ENCODE data around the gene ADAMTSL2.

ADAMTSL2 gene

GRCh38 chr9:133576875-133577736, 42.6 kb downstream of the ADAMTSL2 start:
- no peak for DNase-seq

DNA sequence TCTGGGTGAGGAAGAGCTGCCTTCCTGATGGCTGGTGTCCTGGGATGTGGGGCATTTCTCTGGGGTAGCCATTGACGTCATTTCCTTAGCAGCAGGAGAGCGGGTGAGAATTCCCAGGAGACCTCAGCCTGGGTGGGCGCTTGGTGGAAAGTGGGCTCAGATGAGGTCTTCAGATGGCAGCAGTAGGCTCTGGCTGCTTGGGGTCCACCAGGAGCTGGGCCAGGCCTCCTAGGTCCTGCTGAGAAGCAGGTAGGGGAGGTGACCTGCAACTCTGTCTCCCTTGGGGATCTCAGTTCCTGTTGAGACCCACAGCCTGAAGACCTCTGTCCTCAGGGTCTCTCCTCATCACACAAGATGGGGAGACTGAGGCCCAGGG, 43.2 kb downstream of the ADAMTSL2 start:
- DNase-seq, result no peak

DNA sequence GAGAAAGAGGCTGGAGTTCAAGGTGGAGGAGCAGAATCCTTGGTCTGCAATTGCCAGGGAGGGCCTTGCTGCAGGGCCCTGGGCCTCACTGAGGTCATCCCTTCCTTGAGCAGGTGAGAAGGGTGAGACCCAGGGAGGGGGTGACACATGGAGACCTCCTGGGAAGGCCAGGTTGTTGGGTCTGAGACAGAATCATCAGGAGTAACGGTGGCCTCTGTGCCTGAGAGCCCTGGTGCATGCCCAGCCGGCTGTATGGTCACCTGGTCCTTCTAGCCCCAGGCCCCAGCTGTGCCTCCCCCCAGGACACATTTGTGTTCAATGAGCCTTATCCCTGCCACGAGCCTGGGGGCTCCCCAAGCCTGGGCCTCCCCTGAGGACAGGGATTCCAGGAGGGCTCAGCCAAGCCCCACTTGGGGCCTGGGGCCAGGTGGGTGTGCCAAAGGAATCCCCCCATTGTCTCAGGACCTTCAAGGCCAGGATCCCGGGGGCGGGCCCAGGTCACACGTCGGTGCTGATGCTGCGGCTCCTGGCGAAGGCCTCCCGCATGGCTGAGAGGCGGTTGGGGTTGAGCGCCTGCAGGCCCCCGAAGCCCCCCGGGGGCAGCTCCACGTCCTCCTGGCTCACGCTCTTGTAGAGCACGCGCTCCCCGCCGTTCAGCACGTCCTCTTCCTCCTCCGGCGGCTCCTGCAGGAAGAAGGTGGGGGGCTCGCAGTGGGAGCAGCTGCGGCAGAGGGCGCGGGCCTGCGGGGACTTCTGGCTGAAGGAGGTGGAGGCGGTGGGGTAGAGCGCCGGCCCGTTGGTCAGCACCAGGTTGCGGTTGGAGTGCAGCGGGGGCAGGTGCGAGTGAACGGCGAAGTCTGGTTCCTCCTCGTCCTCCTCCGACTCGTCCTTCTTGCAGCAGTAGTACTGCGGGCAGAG, 44.3 kb downstream of the ADAMTSL2 start:
- DNase-seq, result no peak

- DNase-seq, result no peak
Measured at GRCh38 chr9:133579601-133580418, 45.3 kb downstream of the ADAMTSL2 start.

DNA sequence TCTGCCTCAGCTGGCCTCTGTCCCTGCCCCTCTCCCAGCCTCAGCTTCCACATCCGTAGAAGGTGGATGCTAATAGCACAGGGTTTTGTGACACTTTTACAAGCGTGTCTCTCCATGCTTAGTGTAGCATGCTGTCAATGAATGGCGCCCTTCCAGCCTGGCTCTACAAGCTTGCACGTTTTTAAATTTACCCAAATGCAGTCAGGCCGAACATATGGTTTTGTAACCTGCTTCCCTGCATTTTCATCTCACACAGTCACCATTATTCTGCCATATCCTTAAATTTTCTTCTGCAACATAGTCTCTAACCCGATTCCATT, 45.9 kb downstream of the ADAMTSL2 start:
- no peak for DNase-seq

GRCh38 chr9:133581011-133581410, 46.5 kb downstream of the ADAMTSL2 start:
- DNase-seq, result no peak

- DNase-seq, result no peak
Measured at GRCh38 chr9:133581513-133582343, 47.2 kb downstream of the ADAMTSL2 start.

DNA sequence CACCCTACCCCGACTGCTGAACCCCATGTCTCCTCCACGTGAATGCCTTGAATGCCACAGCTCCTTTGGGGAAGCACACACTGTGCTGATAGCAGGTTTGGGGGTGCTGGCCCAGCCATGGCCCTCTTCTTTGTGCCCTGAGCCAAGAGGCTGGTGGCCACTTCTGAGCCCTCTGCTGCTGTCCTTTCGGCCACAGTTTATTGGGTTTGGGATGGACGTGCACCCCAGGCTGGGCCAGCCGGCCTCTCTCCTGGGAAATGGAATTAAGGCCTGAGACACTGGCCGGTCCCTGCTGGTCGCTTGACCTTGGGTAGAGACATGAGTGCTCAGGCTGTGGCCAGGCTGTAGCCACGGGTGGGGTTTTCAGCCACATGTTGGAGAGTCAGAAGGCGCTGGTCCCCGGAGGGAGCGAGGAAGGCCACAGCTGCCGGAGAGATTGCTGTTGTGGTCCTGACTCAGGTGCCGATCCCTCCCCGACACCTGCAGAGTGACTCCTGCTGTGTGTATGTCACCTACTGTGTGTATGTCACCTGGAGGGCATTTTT, 48.1 kb downstream of the ADAMTSL2 start:
- DNase-seq, result no peak

DNA sequence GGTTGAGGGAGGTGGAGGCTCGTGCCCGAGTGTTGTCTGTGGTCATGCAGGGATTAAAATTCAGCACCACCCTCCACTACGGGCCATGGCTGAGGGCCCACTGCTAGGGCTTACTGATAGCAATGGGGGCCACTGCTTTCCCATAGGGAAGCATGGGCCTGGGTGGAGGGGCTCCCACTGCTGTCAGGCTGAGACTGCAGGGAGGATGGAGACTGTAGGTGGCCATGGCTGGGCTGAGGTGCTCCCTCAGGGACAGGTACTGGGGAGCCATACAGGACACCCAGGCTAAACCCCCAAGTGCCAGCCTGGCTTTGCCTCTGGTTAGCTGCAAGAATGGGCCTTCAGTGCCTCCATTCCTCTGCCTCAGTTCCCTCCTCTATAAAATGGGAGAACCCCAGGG, 48.6 kb downstream of the ADAMTSL2 start:
- no peak for DNase-seq

- no peak for DNase-seq
Measured at GRCh38 chr9:133583586-133583985, 49.1 kb downstream of the ADAMTSL2 start.

- DNase-seq, result no peak
Measured at GRCh38 chr9:133584167-133584558, 49.7 kb downstream of the ADAMTSL2 start.

GRCh38 chr9:133584559-133585476, 50.3 kb downstream of the ADAMTSL2 start:
- DNase-seq, result no peak

DNA sequence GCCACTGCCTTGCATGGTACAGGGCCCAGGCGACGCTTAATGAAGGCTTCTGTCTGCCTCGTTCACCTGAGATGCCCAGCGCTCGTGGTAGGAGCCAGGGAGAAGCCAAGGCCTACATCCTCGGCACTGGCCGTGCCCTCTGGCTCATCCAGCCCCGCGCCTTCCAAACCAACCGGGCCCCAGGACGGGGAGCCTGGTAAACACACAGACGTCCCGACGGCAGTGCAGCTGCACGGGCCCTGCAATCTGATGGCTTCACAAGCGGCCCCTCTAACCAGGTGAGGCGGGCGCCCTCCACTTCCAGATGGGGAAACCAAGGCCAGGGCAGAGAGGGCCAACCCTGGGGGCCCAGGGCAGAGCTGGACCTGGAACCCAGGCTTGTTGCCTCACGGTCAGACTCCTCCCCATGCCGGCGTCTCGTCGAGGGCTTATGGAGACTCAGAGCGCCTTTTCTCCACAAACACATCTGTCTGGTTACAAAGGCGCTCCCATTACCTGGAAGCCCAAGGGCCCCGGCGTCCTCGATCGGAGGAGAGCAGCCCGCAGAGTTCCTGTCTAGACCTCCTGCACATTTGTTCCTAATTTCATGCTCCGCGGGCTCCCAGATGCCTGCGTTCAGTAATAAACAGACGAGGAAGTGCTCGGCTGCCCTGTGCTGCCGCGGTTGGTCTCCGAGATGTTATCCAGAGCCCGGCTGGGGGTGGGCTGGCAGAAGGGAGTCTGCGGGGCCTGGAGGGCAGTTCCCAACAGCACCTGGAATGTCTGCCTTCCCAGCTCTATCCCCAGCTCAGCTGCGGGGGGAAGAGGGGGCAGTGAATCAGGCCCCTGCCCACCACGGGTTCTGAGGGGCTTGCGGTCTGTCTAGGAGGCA, 51.2 kb downstream of the ADAMTSL2 start:
- no peak for DNase-seq

DNA sequence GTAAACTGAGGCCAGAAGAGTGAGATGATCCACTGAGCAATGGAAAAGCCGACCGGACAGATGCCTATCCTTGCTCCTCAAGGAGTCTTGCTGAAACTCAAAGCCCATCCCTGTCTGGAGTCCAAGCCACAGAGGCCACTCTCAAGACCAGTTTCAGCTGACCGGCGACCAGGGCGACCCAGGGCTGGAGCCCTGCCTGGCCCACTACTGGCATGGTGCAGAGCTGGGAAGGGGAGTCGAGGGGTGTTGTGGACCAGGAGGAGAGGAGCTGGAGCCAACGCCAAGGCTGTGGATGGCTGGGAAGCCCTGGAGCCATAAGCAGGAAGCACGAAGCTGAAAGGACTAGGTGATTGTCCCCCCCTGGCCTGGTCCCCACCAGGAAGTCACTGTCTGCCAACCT, 52.5 kb downstream of the ADAMTSL2 start:
- no peak for DNase-seq

DNA sequence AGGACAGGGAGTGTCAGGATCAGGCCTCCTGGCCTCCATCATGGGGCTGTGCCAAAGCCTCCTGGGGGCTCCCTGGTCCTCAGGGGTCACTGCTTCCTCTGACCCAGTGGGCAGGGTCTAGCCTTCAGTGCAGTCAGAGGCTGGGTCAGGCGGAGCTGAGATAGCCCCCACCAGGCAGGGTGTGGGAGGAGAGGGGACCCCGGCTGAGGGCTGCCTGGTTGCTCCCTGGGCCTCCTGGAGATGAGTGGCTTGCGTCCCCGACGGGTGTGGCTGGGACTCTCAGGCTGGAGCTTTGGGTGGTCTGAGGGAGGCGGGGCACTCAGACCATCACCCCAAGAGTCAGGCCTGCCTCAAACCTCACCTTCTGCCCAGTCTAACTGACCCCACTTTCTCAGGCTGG, 53.0 kb downstream of the ADAMTSL2 start:
- DNase-seq, result no peak

GRCh38 chr9:133589454-133590227, 55.1 kb downstream of the ADAMTSL2 start:
- DNase-seq, result no peak

GRCh38 chr9:133590231-133590855, 55.8 kb downstream of the ADAMTSL2 start:
- DNase-seq, result no peak

DNA sequence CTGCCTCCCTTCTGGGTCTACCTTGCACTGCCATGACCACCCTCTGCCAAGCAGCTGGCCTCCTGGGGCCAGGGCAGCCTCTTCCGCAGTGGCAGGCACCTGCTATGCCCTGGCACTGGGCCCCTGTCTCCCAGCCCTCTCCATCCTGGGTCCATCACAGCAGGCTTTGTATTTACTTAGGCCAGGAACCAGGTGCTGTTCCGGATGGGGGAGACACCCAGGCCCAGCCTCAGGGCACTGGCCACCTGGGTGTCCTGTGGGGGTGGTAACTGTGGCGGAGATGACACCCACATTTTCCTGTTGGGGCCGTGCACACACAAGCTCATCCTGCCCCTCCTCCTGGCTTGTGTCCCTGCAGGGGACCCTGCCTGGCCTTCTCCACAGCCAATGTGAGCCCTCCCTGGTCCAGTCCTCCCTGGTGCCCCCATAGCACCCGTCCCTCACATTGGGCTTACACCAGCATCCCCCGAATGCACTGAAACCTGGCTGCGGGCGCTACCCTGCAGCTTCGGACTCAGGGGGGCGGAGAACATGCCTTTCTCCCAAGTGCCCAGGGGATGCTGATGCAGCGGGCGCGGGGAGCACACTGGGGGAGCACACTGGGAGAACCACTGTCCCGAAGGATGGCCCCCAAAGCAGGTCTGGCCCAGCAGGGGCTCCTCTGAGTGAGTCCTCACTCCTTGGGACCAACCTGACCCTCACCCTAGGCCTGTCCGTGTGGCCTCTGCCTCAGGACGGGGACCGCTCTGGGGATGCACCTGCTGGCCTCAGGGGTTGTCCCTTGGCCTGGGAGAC, 56.8 kb downstream of the ADAMTSL2 start:
- no peak for DNase-seq

All from NK-92 treated with Interleukin-12 subunit alpha and Interleukin-12 subunit beta, amount 100 ng/mL, for 24 hours (cell line).